PC-9 (cell line): ENCODE results near the gene PITPNM1.
"Not testable (repeated sequence)": the region's sequence is repeated elsewhere in the genome, so short reads cannot be mapped to it uniquely, and the experiment has no call there.

Experiments
- EZH2 ChIP-seq: fragments of 200-600 bp; sonication (generic); IDR thresholded peaks from 2 replicates; pipeline ENCODE4 v1.8.0; 2017; ENCODE audit warnings: antibody characterized with exemption, low read depth
- TF ChIP-seq, protein P1 (sequence below): fragments of 200-600 bp; sonication (generic); conservative IDR thresholded peaks from 2 replicates; pipeline ENCODE4 v1.6.1; 2017; ENCODE audit warnings: mixed run types, antibody characterized with exemption, mild to moderate bottlenecking, moderate library complexity

DNA sequence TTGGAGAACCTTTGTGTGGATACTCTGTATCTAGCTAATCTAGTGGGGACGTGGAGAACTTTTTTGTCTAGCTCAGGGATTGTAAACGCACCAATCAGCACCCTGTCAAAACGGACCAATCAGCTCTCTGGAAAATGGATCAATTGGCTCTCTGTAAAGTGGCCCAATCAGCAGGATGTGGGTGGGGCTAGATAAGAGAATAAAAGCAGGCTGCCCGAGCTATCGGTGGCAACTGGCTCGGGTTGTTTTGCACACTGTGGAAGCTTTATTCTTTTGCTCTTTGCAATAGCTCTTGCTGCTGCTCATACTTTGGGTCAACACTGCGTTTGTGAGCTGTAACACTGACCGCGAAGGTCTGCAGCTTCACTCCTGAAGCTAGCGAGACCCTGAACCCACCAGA lies 28.5 kb downstream of the PITPNM1 start:
- TF ChIP-seq, protein P1, sequence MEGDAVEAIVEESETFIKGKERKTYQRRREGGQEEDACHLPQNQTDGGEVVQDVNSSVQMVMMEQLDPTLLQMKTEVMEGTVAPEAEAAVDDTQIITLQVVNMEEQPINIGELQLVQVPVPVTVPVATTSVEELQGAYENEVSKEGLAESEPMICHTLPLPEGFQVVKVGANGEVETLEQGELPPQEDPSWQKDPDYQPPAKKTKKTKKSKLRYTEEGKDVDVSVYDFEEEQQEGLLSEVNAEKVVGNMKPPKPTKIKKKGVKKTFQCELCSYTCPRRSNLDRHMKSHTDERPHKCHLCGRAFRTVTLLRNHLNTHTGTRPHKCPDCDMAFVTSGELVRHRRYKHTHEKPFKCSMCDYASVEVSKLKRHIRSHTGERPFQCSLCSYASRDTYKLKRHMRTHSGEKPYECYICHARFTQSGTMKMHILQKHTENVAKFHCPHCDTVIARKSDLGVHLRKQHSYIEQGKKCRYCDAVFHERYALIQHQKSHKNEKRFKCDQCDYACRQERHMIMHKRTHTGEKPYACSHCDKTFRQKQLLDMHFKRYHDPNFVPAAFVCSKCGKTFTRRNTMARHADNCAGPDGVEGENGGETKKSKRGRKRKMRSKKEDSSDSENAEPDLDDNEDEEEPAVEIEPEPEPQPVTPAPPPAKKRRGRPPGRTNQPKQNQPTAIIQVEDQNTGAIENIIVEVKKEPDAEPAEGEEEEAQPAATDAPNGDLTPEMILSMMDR, result not testable (repeated sequence)
- not testable (repeated sequence) for TF ChIP-seq EZH2
